Stimulated activated CD8-positive, alpha-beta memory T cell treated with anti-CD3 and anti-CD28 coated beads, Interleukin-4, amount 100 ng/mL, for 24 hours (primary cell): ENCODE data around the gene RNF130.

Source experiments
- DNase-seq: peaks from one replicate; pipeline ENCODE4 v3.0.0-alpha.2; 2020; ENCODE audit warnings: low read depth

Gene RNF130

DNA sequence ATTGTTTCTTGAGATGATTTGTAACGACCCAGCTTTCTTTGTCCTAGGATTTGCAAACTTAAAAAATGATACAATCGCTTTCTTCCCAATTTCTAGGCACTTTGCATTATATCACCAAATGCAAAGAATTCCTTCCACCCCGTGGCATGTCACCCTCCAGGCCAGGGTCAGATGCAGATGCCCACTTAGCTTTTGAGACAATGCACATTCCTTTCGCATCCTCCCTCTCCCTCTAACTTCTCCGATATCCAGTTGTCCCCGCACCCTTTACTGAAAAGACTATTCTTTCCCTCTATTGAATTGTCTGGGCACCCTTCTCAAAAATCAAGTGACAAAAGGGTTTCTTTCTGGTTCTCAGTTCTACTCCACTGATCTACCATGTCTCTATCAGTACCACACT, 17.3 kb downstream of the RNF130 start:
- DNase-seq, result no peak

- no peak for DNase-seq
Observed at GRCh38 chr5:180053061-180053602, 18.4 kb downstream of the RNF130 start.

DNA sequence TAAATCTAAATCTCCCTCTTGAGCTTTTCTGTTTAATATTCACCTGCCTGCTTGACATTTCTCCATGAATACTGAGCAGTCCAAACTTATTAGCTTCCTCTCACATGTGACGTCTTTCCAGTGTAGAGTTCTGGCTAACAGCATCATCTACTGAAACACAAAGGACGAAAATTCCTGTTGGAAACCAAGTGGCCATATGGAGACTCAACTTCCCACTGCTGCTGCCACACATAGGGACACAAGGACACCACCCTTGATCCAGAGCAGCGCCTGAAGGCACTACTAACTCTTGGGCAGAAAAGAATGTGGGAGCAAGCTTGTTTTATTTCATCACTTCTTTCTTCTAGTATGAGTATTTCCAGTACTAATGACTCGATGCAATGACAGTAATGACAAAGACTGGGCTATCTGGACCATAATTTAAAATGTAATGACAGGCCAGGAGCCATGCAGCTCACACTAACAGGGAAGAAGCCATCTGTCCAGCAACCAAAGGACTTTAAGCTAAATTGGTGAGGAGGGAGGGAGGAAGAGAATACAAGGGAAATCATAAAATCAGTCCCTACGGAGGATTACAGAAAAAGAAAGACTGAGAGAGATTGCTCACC, 19.2 kb downstream of the RNF130 start:
- DNase-seq, result no peak

- DNase-seq, result no peak
Observed at GRCh38 chr5:180050121-180050940, 21.2 kb downstream of the RNF130 start.

DNA sequence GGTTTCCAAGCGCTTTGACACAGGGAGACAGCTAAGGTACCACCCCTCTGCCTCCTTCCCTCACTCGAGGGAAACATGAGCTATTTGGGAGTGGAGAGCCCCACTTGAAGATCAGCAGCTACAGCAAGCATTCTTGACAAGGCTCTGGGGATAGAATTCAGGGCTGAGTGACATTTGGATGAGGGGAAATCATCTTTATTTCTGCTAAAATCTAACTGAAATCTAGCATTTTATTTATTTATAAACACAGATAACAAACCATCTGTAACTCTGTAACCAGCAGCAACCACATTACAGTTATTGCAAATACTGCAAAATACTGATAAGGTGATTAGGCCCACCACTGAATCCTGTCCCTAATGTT, 22.4 kb downstream of the RNF130 start:
- no peak for DNase-seq

DNA sequence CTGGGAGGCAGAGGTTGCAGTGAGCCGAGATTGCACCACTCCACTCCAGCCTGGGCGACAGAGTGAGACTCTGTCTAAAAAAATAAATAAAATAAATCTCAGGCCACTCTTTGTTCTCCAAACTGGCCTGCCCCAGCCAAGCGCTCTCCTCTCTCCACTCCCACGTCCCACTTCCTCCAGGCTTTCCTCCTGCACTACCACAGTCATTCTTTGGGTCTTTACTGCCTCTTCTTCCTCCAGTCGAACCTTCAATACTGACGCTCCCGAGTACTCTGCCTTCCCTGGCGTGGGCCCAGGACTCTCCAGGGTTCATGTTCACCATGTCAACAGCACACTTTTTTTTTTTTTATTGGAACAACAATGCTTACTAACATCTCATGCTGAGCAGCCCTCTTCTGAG, 23.9 kb downstream of the RNF130 start:
- DNase-seq, result no peak

- no peak for DNase-seq
Observed at GRCh38 chr5:180046656-180047055, 24.9 kb downstream of the RNF130 start.

DNA sequence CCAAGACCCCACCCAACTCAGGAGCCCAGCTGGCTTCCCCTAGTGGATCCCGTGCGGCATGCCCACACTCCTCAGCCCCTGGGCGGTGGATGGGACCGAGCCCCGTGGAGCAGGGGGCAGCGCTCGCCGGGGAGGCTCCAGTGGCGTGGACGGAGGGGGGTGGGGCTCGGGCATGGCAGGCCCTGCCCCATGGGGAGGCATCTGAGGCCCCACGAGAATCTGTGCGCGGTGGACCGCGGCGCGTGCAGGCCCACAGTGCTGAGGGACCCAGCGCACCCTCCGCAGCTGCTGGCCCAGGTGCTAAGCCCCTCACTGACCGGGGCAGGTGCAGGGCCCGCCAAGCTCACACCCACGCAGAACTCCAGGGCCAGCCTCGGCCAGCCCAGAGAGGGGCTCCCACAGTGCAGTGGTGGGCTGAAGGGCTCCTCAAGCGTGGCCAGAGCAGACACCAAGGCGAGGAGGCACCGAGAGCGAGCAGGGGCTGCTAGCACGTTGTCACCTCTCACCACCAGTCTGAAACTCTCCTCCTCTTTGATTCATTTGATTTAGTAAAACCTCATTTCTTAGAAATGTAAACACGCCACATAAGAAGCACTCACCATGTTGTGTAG, 25.6 kb downstream of the RNF130 start:
- no peak for DNase-seq

GRCh38 chr5:180043377-180043776, 28.2 kb downstream of the RNF130 start:
- no peak for DNase-seq

DNA sequence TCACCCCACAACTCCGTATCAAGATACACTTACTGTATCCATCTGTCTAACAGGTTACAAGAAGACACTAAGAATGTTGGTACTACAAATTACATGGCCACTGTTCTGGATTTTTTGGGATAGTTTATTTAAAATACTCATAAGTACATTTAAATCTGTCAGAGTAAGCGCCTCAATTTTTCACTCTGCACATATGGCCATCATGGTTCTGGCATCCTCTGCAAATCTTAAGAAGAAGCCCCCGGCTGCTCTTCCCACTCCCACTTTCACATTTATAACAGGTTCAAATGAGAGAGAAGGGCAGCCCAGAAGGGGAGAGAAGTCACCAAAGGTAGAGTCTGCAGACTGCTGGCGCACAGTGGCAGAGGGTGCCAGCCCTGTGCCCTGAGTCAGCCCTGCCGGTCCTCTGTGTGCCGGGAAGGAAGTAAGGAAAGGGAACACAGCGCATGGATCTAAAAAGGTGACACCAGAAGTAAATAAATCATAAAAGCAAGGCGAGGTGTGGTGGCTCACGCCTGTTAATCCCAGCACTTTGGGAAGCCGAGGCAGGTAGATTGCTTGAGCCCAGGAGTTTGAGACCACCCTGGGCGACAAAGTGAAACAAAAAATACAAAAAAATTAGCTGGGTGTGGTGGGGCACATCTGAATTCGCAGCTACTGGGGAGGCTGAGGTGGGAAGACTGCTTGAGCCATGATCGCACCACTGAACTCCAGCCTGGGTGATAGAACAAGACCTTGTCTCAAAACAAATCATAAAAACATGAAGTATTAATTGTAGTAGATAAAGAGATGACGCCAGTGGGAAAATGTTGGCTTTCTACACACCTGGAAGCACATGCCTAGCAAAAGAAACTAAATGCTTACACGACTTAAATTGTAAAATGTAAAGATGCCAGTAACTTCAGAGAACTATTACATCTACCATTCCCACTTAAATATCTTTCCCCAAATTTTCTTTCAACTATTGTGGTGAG, 30.0 kb downstream of the RNF130 start:
- no peak for DNase-seq

GRCh38 chr5:180040287-180041214, 31.0 kb downstream of the RNF130 start:
- no peak for DNase-seq

- no peak for DNase-seq
Observed at GRCh38 chr5:180035206-180035931, 36.2 kb downstream of the RNF130 start.

DNA sequence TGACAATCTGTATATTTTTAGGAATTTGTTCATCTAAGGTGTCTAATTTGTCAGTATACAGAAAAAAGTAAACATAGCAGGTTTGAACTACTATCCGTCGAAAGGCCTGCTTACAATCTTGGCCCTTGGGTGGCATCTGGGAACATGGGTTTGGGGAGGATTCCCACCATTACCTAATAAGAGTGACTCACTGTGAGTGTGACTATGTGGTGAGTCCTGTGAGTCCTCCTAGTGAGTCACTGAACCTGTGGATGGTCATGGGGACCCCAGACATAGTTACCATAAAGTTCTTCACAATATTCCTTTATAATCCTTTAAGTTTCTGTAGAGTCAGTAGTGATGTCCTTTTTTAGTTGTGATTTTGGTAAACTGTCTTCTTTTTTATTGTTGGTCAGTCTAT, 37.0 kb downstream of the RNF130 start:
- DNase-seq, result no peak

GRCh38 chr5:180027459-180028089, 44.0 kb downstream of the RNF130 start:
- no peak for DNase-seq

DNA sequence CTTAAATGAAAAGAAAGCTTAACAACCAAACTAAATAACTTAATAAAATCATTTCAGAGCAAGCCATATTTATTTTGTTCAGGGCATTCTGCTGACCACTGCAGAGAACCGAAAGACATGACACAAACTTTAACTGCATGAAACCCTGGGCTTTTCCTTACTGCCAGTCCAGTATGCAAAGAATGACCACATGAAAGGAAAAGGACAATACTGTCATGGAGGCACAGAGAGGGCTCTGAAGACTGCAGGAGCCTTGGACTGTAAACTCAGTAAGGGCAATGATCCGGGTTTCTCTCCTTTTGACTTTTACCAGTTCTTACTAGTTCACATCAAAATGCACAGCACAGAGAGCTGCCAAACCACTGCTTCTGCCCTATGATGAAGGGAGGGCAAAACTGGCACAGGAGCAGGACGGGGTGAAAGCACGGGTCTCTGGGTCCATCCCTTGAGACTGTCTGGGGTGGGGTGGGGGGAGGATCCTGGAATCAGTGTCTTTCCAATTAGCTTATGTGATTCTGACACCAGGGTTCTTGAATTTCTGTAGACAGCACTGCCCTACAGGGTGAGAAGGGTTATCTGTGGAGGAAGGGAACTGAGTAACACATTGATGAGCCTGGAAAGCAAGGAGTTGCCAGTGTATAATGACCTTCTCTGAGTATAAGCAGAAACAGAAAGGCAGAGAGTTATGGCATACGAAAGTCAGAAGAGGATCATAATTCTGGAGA, 44.7 kb downstream of the RNF130 start:
- no peak for DNase-seq

DNA sequence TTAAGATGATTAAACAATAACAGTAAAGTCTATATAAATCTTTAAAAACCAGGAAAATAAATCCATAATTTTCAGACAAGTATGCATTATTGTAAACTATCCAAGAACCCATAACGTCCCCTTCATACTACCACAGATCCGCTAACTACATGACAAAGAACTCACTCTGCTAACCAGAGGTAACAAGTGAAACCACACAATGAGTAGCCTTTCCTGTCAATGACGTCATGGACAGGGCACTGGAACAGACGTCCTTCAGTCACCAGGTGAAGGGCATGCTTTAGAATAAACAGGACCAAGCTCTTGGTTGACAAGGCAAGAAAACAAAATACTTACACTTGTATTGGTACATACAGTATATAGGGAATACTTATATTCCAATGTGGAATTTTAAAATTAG, 45.2 kb downstream of the RNF130 start:
- DNase-seq, result no peak

- DNase-seq, result no peak
Observed at GRCh38 chr5:180021900-180022299, 49.7 kb downstream of the RNF130 start.

DNA sequence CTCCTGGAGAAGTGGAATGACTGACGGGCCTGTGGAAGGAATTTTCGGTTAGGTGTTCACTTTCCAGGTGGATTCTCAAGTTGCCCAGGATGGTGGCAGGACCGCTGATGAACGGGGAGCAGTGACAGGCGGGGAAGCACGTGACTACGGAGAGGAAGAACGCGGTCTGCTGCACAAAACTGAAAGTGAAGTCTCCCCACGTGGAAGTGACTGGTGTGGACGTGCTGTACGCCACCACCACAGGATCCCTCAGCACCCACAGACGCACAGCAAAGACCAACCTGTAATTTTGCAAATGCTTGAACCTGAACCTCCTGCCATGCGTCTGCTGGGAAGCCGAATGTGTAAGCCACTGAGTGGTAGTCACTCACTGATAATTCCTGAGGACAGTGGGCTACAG, 51.4 kb downstream of the RNF130 start:
- DNase-seq, result no peak
